ENCODE measurements around the gene CELA2A. TPM values are rescaled to one million over a fixed set of nuclear protein-coding genes. Genes with fewer than 3 reads are reported as not detected.

The CELA2A gene
- polyA plus RNA-seq, 1 of the 3 experiments (the other 2 are of a cell fraction) = not detected

GRCh38 chr1:15452866-15453571 is 3.5 kb upstream of the CELA2A start (continued):
- TF ChIP-seq REST (IDR thresholded peaks at IDR 0.05; ENCODE audit: low read depth, low read length) = no peak
- TF ChIP-seq PBX3 (IDR thresholded peaks at IDR 0.05) = no peak
- TF ChIP-seq CTCF (IDR thresholded peaks at IDR 0.05) = no peak
- no peak for TF ChIP-seq RXRA (IDR thresholded peaks at IDR 0.05; ENCODE audit: borderline replicate concordance, low read depth)

- no peaks in the 10 kb centered on the region for H3K4me1 ChIP-seq (ENCODE audit: control insufficient read depth in 1 of 2, insufficient read depth in 2 of 2, low read depth in 1 of 2, low read length in 1 of 2)
- ChIA-PET POLR2A (no interaction called here), CTCF (no interaction called here)
- H3K27me3 ChIP-seq (ENCODE audit: insufficient read depth) = no peaks in the 10 kb centered on the region
- no peak overlapping the region for H3K9ac ChIP-seq
- no peak overlapping the region for H3K4me3 ChIP-seq (ENCODE audit: low read depth in 2 of 2, low read length in 1 of 2)
- H3F3A ChIP-seq (replicated peaks; ENCODE audit: insufficient read depth) = peaks cover 3% of the 10 kb centered on the region
- no peaks in the 10 kb centered on the region for H3K79me2 ChIP-seq (ENCODE audit: insufficient read depth)
- 83% methylated on average over 10 of the region's 11 CpGs for WGBS (ENCODE audit: low lambda C conversion rate)
- no peak for DNase-seq
- H3K9me2 ChIP-seq = no peaks in the 10 kb centered on the region
- H3K27ac ChIP-seq (ENCODE audit: low read depth in 2 of 2, low read length in 1 of 2) = no peak overlapping the region
- H3K4me2 ChIP-seq = no peak overlapping the region
- H2AFZ ChIP-seq (ENCODE audit: low read depth) = no peak overlapping the region; the same call in 1 of the 2 replicates
- TF ChIP-seq NFIC (IDR thresholded peaks at IDR 0.05; ENCODE audit: borderline replicate concordance) = peak; percentile 7; the same call in 1 of the 2 replicates
- TF ChIP-seq TEAD4 (IDR thresholded peaks at IDR 0.05; ENCODE audit: borderline replicate concordance, insufficient read depth) = no peak
- TF ChIP-seq FOXJ3 (CRISPR knock-in tag; IDR thresholded peaks at IDR 0.05) = no peak
- TF ChIP-seq NRF1 (IDR thresholded peaks at IDR 0.05; ENCODE audit: low read depth, low read length) = no peak
- TF ChIP-seq RAD21 (IDR thresholded peaks at IDR 0.05; ENCODE audit: low read length) = no peak
- TF ChIP-seq ELF1 (IDR thresholded peaks at IDR 0.05) = no peak
- TF ChIP-seq RFX5 (IDR thresholded peaks at IDR 0.05; ENCODE audit: low read length) = no peak
- H4K20me1 ChIP-seq (ENCODE audit: insufficient read depth) = no peaks in the 10 kb centered on the region
- no peaks in the 10 kb centered on the region for H3K36me3 ChIP-seq (replicated peaks in 1 of 2; ENCODE audit: control insufficient read depth in 1 of 2, insufficient read depth in 2 of 2, low read length in 1 of 2)
- no peaks in the 10 kb centered on the region for H3K9me3 ChIP-seq
These were observed 2.8 kb upstream of the CELA2A start for GRCh38 chr1:15453734-15454133.

All from SK-N-SH (cell line).